Stromal cell of bone marrow (primary cell): ENCODE results near the gene TAF1.
"Not testable (repeated sequence)": the region's sequence is repeated elsewhere in the genome, so short reads cannot be mapped to it uniquely, and the experiment has no call there.

Source experiments
- DNase-seq: peaks from one replicate; pipeline ENCODE4 v3.0.0-alpha.2; 2012; ENCODE audit warnings: low read depth

Gene TAF1

GRCh38 chrX:71439420-71439819, 73.3 kb downstream of the TAF1 start:
- no peak for DNase-seq

GRCh38 chrX:71439896-71440295, 73.7 kb downstream of the TAF1 start:
- no peak for DNase-seq

GRCh38 chrX:71440401-71440800, 74.2 kb downstream of the TAF1 start:
- DNase-seq = no peak

GRCh38 chrX:71441809-71442208, 75.7 kb downstream of the TAF1 start:
- not testable (repeated sequence) for DNase-seq

- DNase-seq = no peak
Observed at GRCh38 chrX:71450433-71451106, 84.4 kb downstream of the TAF1 start.

- DNase-seq = not testable (repeated sequence)
Observed at GRCh38 chrX:71451518-71451917, 85.4 kb downstream of the TAF1 start.

GRCh38 chrX:71453056-71453455, 86.9 kb downstream of the TAF1 start:
- no peak for DNase-seq

- DNase-seq = no peak
Observed at GRCh38 chrX:71454222-71454621, 88.1 kb downstream of the TAF1 start.

- no peak for DNase-seq
Observed at GRCh38 chrX:71458866-71459265, 92.7 kb downstream of the TAF1 start.

- no peak for DNase-seq
Observed at GRCh38 chrX:71464968-71465367, 98.8 kb downstream of the TAF1 start.

- no peak for DNase-seq
Observed at GRCh38 chrX:71466979-71467523, 100.9 kb downstream of the TAF1 start.

- DNase-seq = no peak
Observed at GRCh38 chrX:71475785-71476540, 109.8 kb downstream of the TAF1 start.

GRCh38 chrX:71482228-71482958, 116.2 kb downstream of the TAF1 start:
- DNase-seq = no peak

GRCh38 chrX:71487814-71488213, 121.7 kb downstream of the TAF1 start:
- no peak for DNase-seq

GRCh38 chrX:71489540-71489939, 123.4 kb downstream of the TAF1 start:
- DNase-seq = no peak

- DNase-seq = peak; percentile 9
Observed at GRCh38 chrX:71492231-71493065, 126.3 kb downstream of the TAF1 start.

GRCh38 chrX:71493111-71493613, 127.0 kb downstream of the TAF1 start:
- DNase-seq = peak; percentile 3

GRCh38 chrX:71495979-71496378, 129.8 kb downstream of the TAF1 start:
- not testable (repeated sequence) for DNase-seq

GRCh38 chrX:71496476-71496875, 130.3 kb downstream of the TAF1 start:
- no peak for DNase-seq

- DNase-seq = not testable (repeated sequence)
Observed at GRCh38 chrX:71502080-71502479, 135.9 kb downstream of the TAF1 start.

GRCh38 chrX:71504346-71504745, 138.2 kb downstream of the TAF1 start:
- DNase-seq = no peak

GRCh38 chrX:71509289-71509688, 143.1 kb downstream of the TAF1 start:
- no peak for DNase-seq
